HG03460 (cell line): Measurements from ENCODE around the gene ARL3.

Experiments used
- ATAC-seq: cut with Tn5 transposase; IDR thresholded peaks from one replicate; pipeline ENCODE4 v1.9.1; 2021; ENCODE audit not compliant: unreplicated experiment

The ARL3 gene

GRCh38 chr10:102642736-102643335, 71.4 kb downstream of the ARL3 start:
- ATAC-seq: no peak

- ATAC-seq: peak; percentile 40
These were observed 72.1 kb downstream of the ARL3 start for GRCh38 chr10:102641880-102642735.

GRCh38 chr10:102641402-102641801, 72.8 kb downstream of the ARL3 start:
- ATAC-seq: no peak

GRCh38 chr10:102639537-102639936, 74.7 kb downstream of the ARL3 start:
- ATAC-seq: no peak

GRCh38 chr10:102635377-102635776, 78.8 kb downstream of the ARL3 start:
- ATAC-seq: no peak

GRCh38 chr10:102634686-102635085, 79.5 kb downstream of the ARL3 start:
- no peak for ATAC-seq

- no peak for ATAC-seq
These were observed 80.3 kb downstream of the ARL3 start for GRCh38 chr10:102633848-102634247.

GRCh38 chr10:102633287-102633686, 80.9 kb downstream of the ARL3 start:
- no peak for ATAC-seq

GRCh38 chr10:102632394-102633111, 81.6 kb downstream of the ARL3 start:
- no peak for ATAC-seq

- no peak for ATAC-seq
These were observed 82.4 kb downstream of the ARL3 start for GRCh38 chr10:102631525-102632393.

- no peak for ATAC-seq
These were observed 83.5 kb downstream of the ARL3 start for GRCh38 chr10:102630663-102631062.

GRCh38 chr10:102629661-102630614, 84.3 kb downstream of the ARL3 start:
- ATAC-seq: no peak

GRCh38 chr10:102628451-102628911, 85.7 kb downstream of the ARL3 start:
- ATAC-seq: no peak

GRCh38 chr10:102627736-102628293, 86.4 kb downstream of the ARL3 start:
- ATAC-seq: no peak

GRCh38 chr10:102627291-102627735, 86.9 kb downstream of the ARL3 start:
- ATAC-seq: no peak

GRCh38 chr10:102626026-102626685, 88.0 kb downstream of the ARL3 start:
- ATAC-seq: no peak

GRCh38 chr10:102624751-102625645, 89.2 kb downstream of the ARL3 start:
- ATAC-seq: no peak

GRCh38 chr10:102624094-102624493, 90.1 kb downstream of the ARL3 start:
- no peak for ATAC-seq
